Tibial artery (tissue), 4 donors: ENCODE results near the gene MYZAP.

Source experiments
- DNase-seq, 2 donors: peaks; one replicate each; pipeline ENCODE4 v3.0.0-alpha.2; 2019
- H3K27ac ChIP-seq, 2 donors: fragments of 200-600 bp; sonication (generic) in 1 of 2; 1 replicate in 1 of 2; 2 replicates in 1 of 2; pipeline ENCODE4 v1.5.1; 2018 to 2019; ENCODE audit warnings: mild to moderate bottlenecking in 1 of 2
- H3K27me3 ChIP-seq, 2 donors: fragments of 200-600 bp; sonication (generic) in 1 of 2; one replicate each; pipeline versions ENCODE4 v1.5.1 to v1.6.0; 2016 to 2019
- H3K36me3 ChIP-seq, 3 donors: fragments of 200-600 bp; sonication (generic) in 2 of 3; one replicate each; pipeline ENCODE4 v1.5.1; 2016 to 2019; ENCODE audit warnings: mild to moderate bottlenecking in 2 of 3
- H3K4me1 ChIP-seq, 4 donors: fragments of 200-600 bp; sonication (generic) in 2 of 4; 1 replicate in 3 of 4; 2 replicates in 1 of 4; pipeline ENCODE4 v1.5.1; 2016 to 2019
- H3K4me3 ChIP-seq, 2 donors: fragments of 200-600 bp; sonication (generic) in 1 of 2; 1 replicate in 1 of 2; 2 replicates in 1 of 2; pipeline ENCODE4 v1.5.1; 2018 to 2019; ENCODE audit warnings: mild to moderate bottlenecking in 2 of 2
- H3K9me3 ChIP-seq, 3 donors: fragments of 200-600 bp; sonication (generic) in 1 of 3; one replicate each; pipeline ENCODE4 v1.5.1; 2016 to 2019
- intact Hi-C: fragments of 100-400 bp; cut with DNase I; formaldehyde crosslinking; loops from one replicate; pipeline ENCODE4 v1.15.0; 2023; ENCODE audit warnings: low total_unique reads
- TF ChIP-seq, protein P1 (sequence below), 2 experiments: fragments of 200-600 bp in 1 of 2; fragments of 450-650 bp in 1 of 2; IDR thresholded peaks; one replicate each; pipeline ENCODE4 v1.5.1; 2017 to 2019; ENCODE audit warnings: antibody characterized with exemption in 2 of 2, mild to moderate bottlenecking in 1 of 2, moderate library complexity in 1 of 2

MYZAP gene

GRCh38 chr15:57596978-57597377 lies 5.3 kb downstream of the MYZAP start:
- no peak overlapping the region for H3K4me3 ChIP-seq
- H3K4me1 ChIP-seq: peaks cover 0 to 8% (median 2%) of the 10 kb centered on the region in 4 donors
- H3K9me3 ChIP-seq: no peaks in the 10 kb centered on the region
- no peaks in the 10 kb centered on the region for H3K36me3 ChIP-seq
- TF ChIP-seq, protein P1, sequence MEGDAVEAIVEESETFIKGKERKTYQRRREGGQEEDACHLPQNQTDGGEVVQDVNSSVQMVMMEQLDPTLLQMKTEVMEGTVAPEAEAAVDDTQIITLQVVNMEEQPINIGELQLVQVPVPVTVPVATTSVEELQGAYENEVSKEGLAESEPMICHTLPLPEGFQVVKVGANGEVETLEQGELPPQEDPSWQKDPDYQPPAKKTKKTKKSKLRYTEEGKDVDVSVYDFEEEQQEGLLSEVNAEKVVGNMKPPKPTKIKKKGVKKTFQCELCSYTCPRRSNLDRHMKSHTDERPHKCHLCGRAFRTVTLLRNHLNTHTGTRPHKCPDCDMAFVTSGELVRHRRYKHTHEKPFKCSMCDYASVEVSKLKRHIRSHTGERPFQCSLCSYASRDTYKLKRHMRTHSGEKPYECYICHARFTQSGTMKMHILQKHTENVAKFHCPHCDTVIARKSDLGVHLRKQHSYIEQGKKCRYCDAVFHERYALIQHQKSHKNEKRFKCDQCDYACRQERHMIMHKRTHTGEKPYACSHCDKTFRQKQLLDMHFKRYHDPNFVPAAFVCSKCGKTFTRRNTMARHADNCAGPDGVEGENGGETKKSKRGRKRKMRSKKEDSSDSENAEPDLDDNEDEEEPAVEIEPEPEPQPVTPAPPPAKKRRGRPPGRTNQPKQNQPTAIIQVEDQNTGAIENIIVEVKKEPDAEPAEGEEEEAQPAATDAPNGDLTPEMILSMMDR (IDR thresholded peaks at IDR 0.05): no peak
- no peak for DNase-seq
- H3K27ac ChIP-seq: no peak overlapping the region
- intact Hi-C loops: no loop called here
- peaks cover 0 to 1% of the 10 kb centered on the region in 2 donors for H3K27me3 ChIP-seq

DNA sequence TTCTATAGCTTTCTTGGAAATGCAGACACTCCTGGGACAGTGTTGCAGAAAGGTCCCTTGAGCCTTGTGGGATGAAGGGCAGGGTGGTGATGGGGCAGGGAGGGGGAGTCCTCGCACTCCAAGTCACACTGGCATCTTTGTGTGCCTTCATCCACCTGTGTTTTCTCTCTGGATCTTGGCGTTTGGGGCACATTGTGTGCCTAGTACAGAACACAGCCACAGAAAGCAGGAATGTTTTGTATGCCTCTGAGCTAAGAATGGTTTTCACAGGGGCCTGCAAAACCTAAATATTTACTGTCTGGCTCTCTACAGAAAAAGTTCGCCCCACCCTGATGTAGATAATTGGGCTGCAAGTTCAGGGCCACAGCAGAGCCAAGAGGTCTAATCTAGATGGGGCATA lies 5.7 kb downstream of the MYZAP start:
- Histone ChIP-seq H3K4me1 (peaks cover 0 to 6% (median 0%) of the 10 kb centered on the region in 4 donors), H3K27me3 (no peaks in the 10 kb centered on the region), H3K4me3 (no peak overlapping the region), H3K27ac (no peak overlapping the region), H3K36me3 (no peaks in the 10 kb centered on the region), H3K9me3 (no peaks in the 10 kb centered on the region)
- DNase-seq: no peak
- TF ChIP-seq, protein P1 (IDR thresholded peaks at IDR 0.05): no peak
- intact Hi-C loops: no loop called here

- Histone ChIP-seq H3K4me3 (no peak overlapping the region), H3K36me3 (no peaks in the 10 kb centered on the region), H3K27ac (no peak overlapping the region), H3K4me1 (peaks cover 0 to 6% (median 0%) of the 10 kb centered on the region in 4 donors), H3K27me3 (no peaks in the 10 kb centered on the region), H3K9me3 (no peaks in the 10 kb centered on the region)
- TF ChIP-seq, protein P1 (IDR thresholded peaks at IDR 0.05): no peak
- no peak for DNase-seq
- intact Hi-C loops: no loop called here
These were observed 6.6 kb downstream of the MYZAP start for GRCh38 chr15:57598346-57598745.

- Histone ChIP-seq H3K4me1 (peaks cover 0 to 6% (median 0%) of the 10 kb centered on the region in 4 donors), H3K27ac (no peak overlapping the region), H3K4me3 (no peak overlapping the region), H3K36me3 (no peaks in the 10 kb centered on the region), H3K27me3 (no peaks in the 10 kb centered on the region), H3K9me3 (no peaks in the 10 kb centered on the region)
- TF ChIP-seq, protein P1 (IDR thresholded peaks at IDR 0.05): no peak
- intact Hi-C loops: no loop called here
- DNase-seq: no peak
These were observed 7.6 kb downstream of the MYZAP start for GRCh38 chr15:57599296-57599810.

GRCh38 chr15:57600197-57600596 lies 8.5 kb downstream of the MYZAP start:
- intact Hi-C loops: no loop called here
- no peaks in the 10 kb centered on the region for H3K9me3 ChIP-seq
- DNase-seq: no peak
- peaks cover 0 to 6% (median 0%) of the 10 kb centered on the region in 4 donors for H3K4me1 ChIP-seq
- TF ChIP-seq, protein P1 (IDR thresholded peaks at IDR 0.05): no peak
- no peaks in the 10 kb centered on the region for H3K27me3 ChIP-seq
- H3K4me3 ChIP-seq: no peak overlapping the region
- no peaks in the 10 kb centered on the region for H3K36me3 ChIP-seq
- no peak overlapping the region for H3K27ac ChIP-seq

DNA sequence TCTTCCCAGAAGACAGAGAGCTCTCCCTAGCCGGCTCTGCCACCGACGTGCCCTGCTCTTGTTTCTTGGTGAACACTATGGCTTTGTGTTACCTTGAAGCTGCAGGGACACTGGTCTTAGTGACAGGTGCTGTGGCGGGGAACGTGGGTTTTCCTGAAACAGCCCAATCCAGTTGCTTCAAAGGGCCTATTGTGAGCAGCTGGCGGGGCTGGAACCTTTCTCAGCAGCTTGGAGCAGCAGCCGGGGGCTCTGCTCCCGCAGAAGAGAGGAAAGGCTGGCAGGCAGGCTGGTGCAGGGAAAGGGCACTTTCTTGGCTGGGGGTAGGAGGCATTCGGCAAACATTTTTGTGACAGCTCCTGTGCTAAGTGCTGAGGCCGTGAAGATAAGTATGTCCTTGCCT lies 12.8 kb downstream of the MYZAP start:
- Histone ChIP-seq H3K4me3 (no peak overlapping the region), H3K9me3 (no peaks in the 10 kb centered on the region), H3K4me1 (no peaks in the 10 kb centered on the region), H3K27me3 (no peaks in the 10 kb centered on the region), H3K27ac (no peak overlapping the region), H3K36me3 (no peaks in the 10 kb centered on the region)
- intact Hi-C loops: no loop called here
- DNase-seq: no peak
- TF ChIP-seq, protein P1 (IDR thresholded peaks at IDR 0.05): no peak
